ENCODE data around the gene C22orf39. TPM values are rescaled to one million over a fixed set of nuclear protein-coding genes. Genes with fewer than 3 reads are reported as not detected.

The C22orf39 gene
- total and polyA plus RNA-seq, 10 of the 15 experiments (the other 5 are each of a cell fraction or from before 2014, with no cell fraction given): 6.7 to 47.0 (median 26.5) TPM

DNA sequence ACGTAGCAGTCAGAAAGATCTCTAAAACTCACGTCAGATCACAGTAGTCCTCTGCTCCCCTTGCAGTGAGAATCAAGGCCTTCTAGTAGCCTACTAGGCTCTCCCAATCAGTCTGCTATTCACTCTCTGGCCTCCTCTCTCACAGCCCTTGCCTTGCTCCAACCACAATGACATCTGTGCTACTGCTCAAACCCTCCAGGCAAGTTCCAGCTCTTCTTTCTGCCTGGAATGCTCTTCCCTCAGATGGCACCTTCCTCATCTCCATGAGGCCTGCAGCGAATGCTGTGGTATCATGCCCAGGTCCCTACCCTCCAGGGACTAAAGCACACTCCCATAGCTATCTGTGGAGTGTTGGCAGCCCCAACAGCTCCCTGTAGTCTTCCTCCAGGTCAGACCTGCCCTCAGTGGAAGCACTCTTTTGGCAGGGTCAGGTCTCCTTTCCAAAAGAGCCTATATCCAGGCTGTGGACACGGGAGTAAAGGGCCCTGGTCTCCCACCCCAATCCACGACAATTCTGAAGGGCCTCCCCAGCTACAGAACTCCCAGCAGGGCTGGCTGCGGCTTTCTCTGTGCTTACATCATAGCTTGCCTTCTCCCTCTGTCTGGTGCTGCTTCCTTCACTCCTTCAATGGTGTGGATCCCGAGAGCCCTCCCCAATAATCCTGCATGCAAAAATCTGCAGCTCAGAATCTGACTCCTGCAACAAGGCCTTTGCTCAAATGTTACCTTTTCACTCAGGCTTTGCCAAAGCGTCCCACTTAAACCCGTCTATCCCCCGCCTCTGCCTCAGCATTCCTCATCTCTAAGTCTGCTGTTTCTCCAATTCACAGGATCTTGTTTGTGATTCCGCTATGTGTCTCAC lies 24.8 kb downstream of the C22orf39 start:
- ATAC-seq (no peak), DNase-seq (ENCODE audit: low read depth, low spot score) (no peak), FAIRE-seq (no peak)
- WGBS (ENCODE audit: insufficient coverage, insufficient replicate concordance, low lambda C conversion rate, missing lambda C conversion rate): 86% methylated on average over 11 of the region's 11 CpGs
- SMC1A ChIA-PET (ENCODE audit: uncharacterized antibody, unreplicated experiment): no interaction called here
- POLR2A ChIA-PET: interaction anchor here (0.6 kb wide), 1 partner anchor 194 kb away, joined by 7 read pairs; no protein-coding TSS in a partner anchor
- Histone ChIP-seq H4K20me1 (ENCODE audit: control insufficient read depth, insufficient read depth) (no peaks in the 10 kb centered on the region), H3K9ac (ENCODE audit: control insufficient read depth, insufficient read depth, low read length) (no peak overlapping the region), H3K4me2 (ENCODE audit: control insufficient read depth, insufficient read depth) (no peak overlapping the region), H3K4me3 (no peak overlapping the region), H3K27ac (ENCODE audit: control insufficient read depth, insufficient read depth) (no peak overlapping the region), H3K9me3 (replicated peaks; ENCODE audit: control insufficient read depth, insufficient read depth, low read length) (no peaks in the 10 kb centered on the region), H2AFZ (ENCODE audit: control insufficient read depth, low read depth, low read length) (no peak overlapping the region), H3K36me3 (ENCODE audit: control insufficient read depth in 2 of 2, insufficient read depth in 2 of 2, low read length in 1 of 2) (peaks cover 0 to 11% of the 10 kb centered on the region in 2 experiments; a peak in 1 of 4 replicates), H3K79me2 (ENCODE audit: control insufficient read depth, insufficient read depth, low read length) (peaks cover 77% of the 10 kb centered on the region), H3K4me1 (ENCODE audit: control insufficient read depth, insufficient read depth, low read length) (peaks cover 11% of the 10 kb centered on the region), H3K27me3 (replicated peaks in 1 of 2; ENCODE audit: control insufficient read depth in 2 of 2, insufficient read depth in 2 of 2, low read length in 1 of 2) (no peaks in the 10 kb centered on the region)
- BruUV-seq (replicated peaks): no TSS peak
- intact Hi-C loops (cut with micrococcal nuclease; ENCODE audit: unreplicated experiment) (loop anchor here (10.0 kb wide), 1 partner anchor 128 kb away; the partner anchor contains the start of gene CLTCL1), in situ Hi-C loops (cut with MboI) (no loop called here)
- TF ChIP-seq SUZ12 (IDR thresholded peaks at IDR 0.05; ENCODE audit: unreplicated experiment) (no peak), NBN (IDR thresholded peaks at IDR 0.05) (no peak), GABPA (IDR thresholded peaks at IDR 0.05; ENCODE audit: low read depth) (no peak)
- CTCF ChIA-PET: interaction anchor here (1.0 to 1.1 kb wide), 2 partner anchors 29 to 279 kb away, joined by 3 to 4 read pairs; no protein-coding TSS in a partner anchor
- RAD21 ChIA-PET (ENCODE audit: unreplicated experiment): no interaction called here

DNA sequence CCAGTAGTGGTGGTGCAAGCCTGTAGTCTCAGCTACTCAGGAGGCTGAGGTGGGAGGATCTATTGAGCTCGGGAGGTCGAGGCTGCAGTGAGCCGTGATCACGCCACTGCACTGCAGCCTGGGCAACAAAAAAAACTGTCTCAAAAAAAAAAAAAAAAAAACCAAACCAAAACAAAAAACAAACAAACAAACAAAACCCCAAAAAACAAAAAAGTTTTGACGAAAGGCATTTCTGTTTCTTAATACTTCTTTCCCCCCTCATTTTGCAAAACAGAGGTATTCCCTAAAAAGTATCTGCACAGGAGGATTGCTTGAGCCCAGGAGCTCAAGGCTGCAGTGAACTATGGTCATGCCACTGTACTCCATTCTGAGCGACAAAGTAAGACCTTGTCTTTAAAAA lies 27.2 kb downstream of the C22orf39 start:
- H3K79me2 ChIP-seq (ENCODE audit: control insufficient read depth, insufficient read depth, low read length): peaks cover 75% of the 10 kb centered on the region
- H2AFZ ChIP-seq (ENCODE audit: control insufficient read depth, low read depth, low read length): no peak overlapping the region
- DNase-seq (ENCODE audit: low read depth, low spot score) (no peak), FAIRE-seq (no peak), ATAC-seq (no peak)
- H3K4me3 ChIP-seq: no peak overlapping the region
- no peak overlapping the region for H3K9ac ChIP-seq (ENCODE audit: control insufficient read depth, insufficient read depth, low read length)
- intact Hi-C loops (cut with micrococcal nuclease; ENCODE audit: unreplicated experiment) (loop anchor here (10.0 kb wide), 1 partner anchor 126 kb away; the partner anchor contains the start of gene CLTCL1), in situ Hi-C loops (cut with MboI) (no loop called here)
- BruUV-seq (replicated peaks): no TSS peak
- peaks cover 11% of the 10 kb centered on the region for H3K4me1 ChIP-seq (ENCODE audit: control insufficient read depth, insufficient read depth, low read length)
- POLR2A ChIA-PET: interaction anchor here (0.7 to 1.7 kb wide), 3 partner anchors 11 to 323 kb away, joined by 3 to 5 read pairs (median 3); partner anchors contain the start of gene HIRA
- WGBS (ENCODE audit: insufficient coverage, insufficient replicate concordance, low lambda C conversion rate, missing lambda C conversion rate): 67% methylated on average over 6 of the region's 6 CpGs
- CTCF ChIA-PET: interaction anchor here (1.6 kb wide), 1 partner anchor 241 kb away, joined by 3 read pairs; no protein-coding TSS in a partner anchor
- H3K27ac ChIP-seq (ENCODE audit: control insufficient read depth, insufficient read depth): 0 out of 2 replicates have a peak overlapping the region, but pooled peaks have one; percentile 18
- H3K27me3 ChIP-seq (replicated peaks in 1 of 2; ENCODE audit: control insufficient read depth in 2 of 2, insufficient read depth in 2 of 2, low read length in 1 of 2): no peaks in the 10 kb centered on the region
- SMC1A ChIA-PET (ENCODE audit: uncharacterized antibody, unreplicated experiment): interaction anchor here (0.9 to 1.0 kb wide), 2 partner anchors 33 to 50 kb away, joined by 3 read pairs; no protein-coding TSS in a partner anchor
- no peaks in the 10 kb centered on the region; the same call in 2 of the 3 replicates for H3K9me3 ChIP-seq (replicated peaks; ENCODE audit: control insufficient read depth, insufficient read depth, low read length)
- no peak overlapping the region for H3K4me2 ChIP-seq (ENCODE audit: control insufficient read depth, insufficient read depth)
- H3K36me3 ChIP-seq (ENCODE audit: control insufficient read depth in 2 of 2, insufficient read depth in 2 of 2, low read length in 1 of 2): peaks cover 0 to 5% of the 10 kb centered on the region in 2 experiments; a peak in 1 of 4 replicates
- no peaks in the 10 kb centered on the region for H4K20me1 ChIP-seq (ENCODE audit: control insufficient read depth, insufficient read depth)
- RAD21 ChIA-PET (ENCODE audit: unreplicated experiment): no interaction called here
- TF ChIP-seq ASH2L (IDR thresholded peaks at IDR 0.05; ENCODE audit: borderline replicate concordance, low read depth) (no peak), RAD51 (IDR thresholded peaks at IDR 0.05) (no peak), HSF1 (IDR thresholded peaks at IDR 0.05; ENCODE audit: low read depth, low read length) (no peak), SREBF1 (IDR thresholded peaks at IDR 0.05; ENCODE audit: low read length) (no peak), ETV6 (conservative IDR thresholded peaks at IDR 0.05 in 1 of 2, IDR thresholded peaks at IDR 0.05 in 1 of 2; ENCODE audit: borderline replicate concordance in 1 of 2, low read depth in 1 of 2) (no peak), TCF12 (IDR thresholded peaks at IDR 0.05; ENCODE audit: low read depth, low read length) (no peak), ZNF207 (IDR thresholded peaks at IDR 0.05; ENCODE audit: borderline replicate concordance) (no peak)
- TF ChIP-seq, protein P1, sequence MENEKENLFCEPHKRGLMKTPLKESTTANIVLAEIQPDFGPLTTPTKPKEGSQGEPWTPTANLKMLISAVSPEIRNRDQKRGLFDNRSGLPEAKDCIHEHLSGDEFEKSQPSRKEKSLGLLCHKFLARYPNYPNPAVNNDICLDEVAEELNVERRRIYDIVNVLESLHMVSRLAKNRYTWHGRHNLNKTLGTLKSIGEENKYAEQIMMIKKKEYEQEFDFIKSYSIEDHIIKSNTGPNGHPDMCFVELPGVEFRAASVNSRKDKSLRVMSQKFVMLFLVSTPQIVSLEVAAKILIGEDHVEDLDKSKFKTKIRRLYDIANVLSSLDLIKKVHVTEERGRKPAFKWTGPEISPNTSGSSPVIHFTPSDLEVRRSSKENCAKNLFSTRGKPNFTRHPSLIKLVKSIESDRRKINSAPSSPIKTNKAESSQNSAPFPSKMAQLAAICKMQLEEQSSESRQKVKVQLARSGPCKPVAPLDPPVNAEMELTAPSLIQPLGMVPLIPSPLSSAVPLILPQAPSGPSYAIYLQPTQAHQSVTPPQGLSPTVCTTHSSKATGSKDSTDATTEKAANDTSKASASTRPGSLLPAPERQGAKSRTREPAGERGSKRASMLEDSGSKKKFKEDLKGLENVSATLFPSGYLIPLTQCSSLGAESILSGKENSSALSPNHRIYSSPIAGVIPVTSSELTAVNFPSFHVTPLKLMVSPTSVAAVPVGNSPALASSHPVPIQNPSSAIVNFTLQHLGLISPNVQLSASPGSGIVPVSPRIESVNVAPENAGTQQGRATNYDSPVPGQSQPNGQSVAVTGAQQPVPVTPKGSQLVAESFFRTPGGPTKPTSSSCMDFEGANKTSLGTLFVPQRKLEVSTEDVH (IDR thresholded peaks at IDR 0.05; ENCODE audit: low read depth, partially characterized antibody): no peak
